GM23248 (cell line): ENCODE measurements around the gene FABP7.

Experiments used
- EZH2 ChIP-seq: fragments of 200-600 bp; sonication (generic); IDR thresholded peaks from 2 replicates; pipeline ENCODE4 v1.6.1; 2018; ENCODE audit warnings: antibody characterized with exemption, mild to moderate bottlenecking; ENCODE audit not compliant: insufficient read depth, poor library complexity, severe bottlenecking
- EZH2phosphoT487 ChIP-seq: fragments of 200-600 bp; sonication (generic); IDR thresholded peaks from 2 replicates; pipeline ENCODE4 v1.6.1; 2018; ENCODE audit warnings: antibody characterized with exemption, moderate library complexity, mild to moderate bottlenecking, low read depth; ENCODE audit not compliant: insufficient read depth

DNA sequence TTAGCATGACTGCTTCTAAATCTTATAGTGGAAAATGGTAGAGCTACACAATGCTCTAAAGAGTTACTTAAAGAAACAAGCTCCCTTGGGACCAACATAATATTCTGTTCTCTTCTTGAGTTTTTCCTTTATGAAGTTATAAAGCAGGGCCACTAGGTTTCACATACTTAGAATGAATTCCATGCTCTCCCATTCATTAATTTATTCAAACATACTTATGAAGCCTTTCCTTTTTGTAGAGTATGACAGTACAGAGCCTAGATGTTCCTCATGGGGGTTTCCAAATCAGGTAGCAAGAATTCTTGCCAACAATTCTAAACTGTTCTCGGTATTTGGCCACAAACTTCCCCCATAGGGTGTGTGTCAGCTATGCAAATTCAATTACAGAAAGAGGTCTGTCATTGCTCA, 20.6 kb upstream of the FABP7 start:
- TF ChIP-seq EZH2phosphoT487 (no peak), EZH2 (no peak)
